HEK293T (cell line): ENCODE measurements around the gene TBC1D23.
"Not testable (repeated sequence)": the region's sequence is repeated elsewhere in the genome, so short reads cannot be mapped to it uniquely, and the experiment has no call there.

Experiments used
- CTCF ChIA-PET: fragments of 350-600 bp; formaldehyde crosslinking; extraction: SDS; loops from one replicate; lab custom pipeline; 2021; ENCODE audit warnings: antibody characterized with exemption, inconsistent platforms; lab: Yijun Ruan, JAX
- POLR2A ChIA-PET: fragments of 350-600 bp; formaldehyde crosslinking; extraction: SDS; loops from one replicate; lab custom pipeline; 2020; ENCODE audit warnings: antibody characterized with exemption, inconsistent platforms; lab: Yijun Ruan, JAX
- DNase-seq: peaks from one replicate; pipeline ENCODE4 v3.0.0; 2012; ENCODE audit warnings: mixed read lengths; ENCODE audit errors: extremely low spot score
- ARNT ChIP-seq: fragments of 450-650 bp; IDR thresholded peaks from 2 replicates; pipeline ENCODE4 v1.6.1; 2017; ENCODE audit warnings: mild to moderate bottlenecking
- BHLHE40 ChIP-seq: fragments of 450-650 bp; IDR thresholded peaks from 2 replicates; pipeline ENCODE4 v1.6.1; 2016; ENCODE audit warnings: mild to moderate bottlenecking, moderate library complexity, borderline replicate concordance
- CTBP1 ChIP-seq: fragments of 450-650 bp; IDR thresholded peaks from 2 replicates; pipeline ENCODE4 v1.6.1; 2016; ENCODE audit warnings: borderline replicate concordance
- ELF4 ChIP-seq: fragments of 450-650 bp; IDR thresholded peaks from 2 replicates; pipeline ENCODE4 v1.6.1; 2017; ENCODE audit warnings: antibody characterized with exemption
- FOXA1 ChIP-seq: fragments of 450-650 bp; IDR thresholded peaks from 2 replicates; pipeline ENCODE4 v1.6.1; 2016; ENCODE audit warnings: mild to moderate bottlenecking
- FOXK2 ChIP-seq: fragments of 450-650 bp; IDR thresholded peaks from 2 replicates; pipeline ENCODE4 v1.6.1; 2016; ENCODE audit warnings: mild to moderate bottlenecking
- FOXM1 ChIP-seq: fragments of 450-650 bp; IDR thresholded peaks from 2 replicates; pipeline ENCODE4 v1.6.1; 2017; ENCODE audit warnings: mild to moderate bottlenecking, borderline replicate concordance
- HDGF ChIP-seq: fragments of 450-650 bp; IDR thresholded peaks from 2 replicates; pipeline ENCODE4 v1.6.1; 2017; ENCODE audit warnings: antibody characterized with exemption, borderline replicate concordance
- L3MBTL2 ChIP-seq: fragments of 450-650 bp; conservative IDR thresholded peaks from 2 replicates; pipeline ENCODE4 v1.6.1; 2016; ENCODE audit warnings: mild to moderate bottlenecking
- LEF1 ChIP-seq: fragments of 450-650 bp; IDR thresholded peaks from 2 replicates; pipeline ENCODE4 v1.6.1; 2017; ENCODE audit warnings: mild to moderate bottlenecking, borderline replicate concordance
- NFRKB ChIP-seq: fragments of 450-650 bp; IDR thresholded peaks from 2 replicates; pipeline ENCODE4 v1.6.1; 2016; ENCODE audit warnings: mild to moderate bottlenecking, moderate library complexity
- SP1 ChIP-seq: fragments of 450-650 bp; IDR thresholded peaks from 2 replicates; pipeline ENCODE4 v1.6.1; 2017
- SUZ12 ChIP-seq: fragments of 450-650 bp; IDR thresholded peaks from 2 replicates; pipeline ENCODE4 v1.6.1; 2016; ENCODE audit warnings: mild to moderate bottlenecking
- TARDBP ChIP-seq: fragments of 450-650 bp; IDR thresholded peaks from 2 replicates; pipeline ENCODE4 v1.6.1; 2016
- ZNF384 ChIP-seq: fragments of 450-650 bp; IDR thresholded peaks from 2 replicates; pipeline ENCODE4 v1.6.1; 2016
- TF ChIP-seq, protein P1 (sequence below): fragments of 450-650 bp; IDR thresholded peaks from 2 replicates; pipeline ENCODE4 v1.6.1; 2016

Gene TBC1D23

GRCh38 chr3:100334488-100335351 lies 73.9 kb downstream of the TBC1D23 start, which contains the start of gene NIT2:
TSS of gene NIT2 (plus strand) at chr3:100334757. CDS start at chr3:100334792, 35 bp downstream.
- ChIA-PET POLR2A (interaction anchor here (0.8 to 3.4 kb wide), 6 partner anchors 9 to 158 kb away, joined by 3 to 16 read pairs (median 4); partner anchors contain the start of genes LNP1, TMEM45A and TOMM70), CTCF (interaction anchor here (0.9 kb wide), 1 partner anchor 128 kb away, joined by 4 read pairs; no protein-coding TSS in a partner anchor)
- peak; percentile 93 for DNase-seq
- peak; percentile 76; the same call in 1 of the 2 replicates for TF ChIP-seq LEF1
- no peak for TF ChIP-seq HDGF

GRCh38 chr3:100335434-100335833 lies 74.6 kb downstream of the TBC1D23 start:
- POLR2A ChIA-PET, result interaction anchor here (0.8 to 3.4 kb wide), 5 partner anchors 9 to 157 kb away, joined by 3 to 16 read pairs (median 3); partner anchors contain the start of genes LNP1, TMEM45A and TOMM70
- TF ChIP-seq, protein P1, sequence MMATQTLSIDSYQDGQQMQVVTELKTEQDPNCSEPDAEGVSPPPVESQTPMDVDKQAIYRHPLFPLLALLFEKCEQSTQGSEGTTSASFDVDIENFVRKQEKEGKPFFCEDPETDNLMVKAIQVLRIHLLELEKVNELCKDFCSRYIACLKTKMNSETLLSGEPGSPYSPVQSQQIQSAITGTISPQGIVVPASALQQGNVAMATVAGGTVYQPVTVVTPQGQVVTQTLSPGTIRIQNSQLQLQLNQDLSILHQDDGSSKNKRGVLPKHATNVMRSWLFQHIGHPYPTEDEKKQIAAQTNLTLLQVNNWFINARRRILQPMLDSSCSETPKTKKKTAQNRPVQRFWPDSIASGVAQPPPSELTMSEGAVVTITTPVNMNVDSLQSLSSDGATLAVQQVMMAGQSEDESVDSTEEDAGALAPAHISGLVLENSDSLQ, result peak; percentile 79
- TF ChIP-seq TARDBP, result no peak
- TF ChIP-seq SUZ12, result no peak
- DNase-seq, result peak; percentile 39
- CTCF ChIA-PET, result interaction anchor here (0.7 to 0.9 kb wide), 2 partner anchors 116 to 127 kb away, joined by 3 to 4 read pairs; no protein-coding TSS in a partner anchor

GRCh38 chr3:100336229-100336628 lies 75.4 kb downstream of the TBC1D23 start:
- DNase-seq, result not testable (repeated sequence)
- POLR2A ChIA-PET, result interaction anchor here (1.2 to 3.4 kb wide), 3 partner anchors 10 to 156 kb away, joined by 3 to 16 read pairs (median 6); partner anchors contain the start of genes LNP1, TMEM45A and TOMM70
- CTCF ChIA-PET, result interaction anchor here (0.6 kb wide), 1 partner anchor 583 kb away, joined by 3 read pairs; no protein-coding TSS in a partner anchor

- POLR2A ChIA-PET, result interaction anchor here (0.9 kb wide), 1 partner anchor 62 kb away, joined by 3 read pairs; the partner anchor contains the start of gene LNP1
- no peak for DNase-seq
- no peak for TF ChIP-seq SP1
- TF ChIP-seq BHLHE40, result no peak
- no peak for TF ChIP-seq ARNT
- no peak for TF ChIP-seq SUZ12
- no peak for TF ChIP-seq HDGF
- TF ChIP-seq TARDBP, result no peak
- no peak for TF ChIP-seq LEF1
- no peak for TF ChIP-seq ELF4
- no peak for TF ChIP-seq L3MBTL2
- no peak for TF ChIP-seq ZNF384
- TF ChIP-seq FOXK2, result no peak
- TF ChIP-seq, protein P1, result no peak
- TF ChIP-seq NFRKB, result no peak
- TF ChIP-seq CTBP1, result no peak
- TF ChIP-seq FOXM1, result no peak
- TF ChIP-seq FOXA1, result no peak
- CTCF ChIA-PET, result interaction anchor here (0.5 kb wide), 1 partner anchor 341 kb away, joined by 3 read pairs; no protein-coding TSS in a partner anchor
These were observed 78.1 kb downstream of the TBC1D23 start for GRCh38 chr3:100338911-100339310.

DNA sequence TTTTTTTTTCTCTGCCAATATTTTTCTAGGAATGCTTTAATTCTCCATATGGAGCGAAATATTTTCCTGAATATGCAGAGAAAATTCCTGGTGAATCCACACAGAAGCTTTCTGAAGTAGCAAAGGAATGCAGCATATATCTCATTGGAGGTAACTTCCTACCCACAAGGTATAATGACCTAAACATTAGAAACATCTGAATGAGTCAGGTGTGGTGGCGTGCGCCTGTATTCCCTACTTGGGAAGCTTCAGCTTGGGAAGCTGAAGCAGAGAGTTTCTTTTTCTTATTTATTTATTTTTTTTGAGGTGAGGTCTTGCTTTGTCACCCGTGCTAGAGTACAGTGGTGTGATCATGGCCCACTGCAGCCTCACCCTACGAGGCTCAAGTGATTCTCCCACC lies 79.0 kb downstream of the TBC1D23 start:
- POLR2A ChIA-PET, result no interaction called here
- DNase-seq, result no peak
- CTCF ChIA-PET, result no interaction called here
- TF ChIP-seq BHLHE40 (no peak), CTBP1 (no peak), SUZ12 (no peak), ELF4 (no peak)

DNA sequence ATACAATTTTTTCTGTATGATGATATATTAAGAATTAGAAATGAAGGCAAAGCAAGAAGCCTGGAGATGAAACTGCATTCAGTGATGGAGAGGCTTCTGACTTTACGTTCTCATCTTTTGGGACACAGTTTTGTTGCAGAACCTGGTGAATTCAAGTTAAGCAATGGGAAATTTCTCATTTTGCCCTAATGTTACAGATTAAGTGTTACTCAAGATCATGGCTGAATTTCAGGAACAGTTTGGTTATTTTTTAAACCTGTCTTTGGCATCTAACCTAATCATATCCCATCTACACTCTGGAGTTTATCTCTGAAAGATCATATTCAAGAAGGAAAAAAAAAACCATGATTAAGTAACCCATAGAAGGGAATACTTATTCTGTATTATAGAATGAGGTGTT lies 79.7 kb downstream of the TBC1D23 start:
- no peak for DNase-seq
- ChIA-PET CTCF (no interaction called here), POLR2A (no interaction called here)
- TF ChIP-seq FOXK2 (no peak), NFRKB (no peak), FOXM1 (no peak), SP1 (no peak), LEF1 (no peak), ARNT (no peak), ZNF384 (no peak), HDGF (no peak), L3MBTL2 (no peak), SUZ12 (no peak)
- TF ChIP-seq, protein P1, result no peak

DNA sequence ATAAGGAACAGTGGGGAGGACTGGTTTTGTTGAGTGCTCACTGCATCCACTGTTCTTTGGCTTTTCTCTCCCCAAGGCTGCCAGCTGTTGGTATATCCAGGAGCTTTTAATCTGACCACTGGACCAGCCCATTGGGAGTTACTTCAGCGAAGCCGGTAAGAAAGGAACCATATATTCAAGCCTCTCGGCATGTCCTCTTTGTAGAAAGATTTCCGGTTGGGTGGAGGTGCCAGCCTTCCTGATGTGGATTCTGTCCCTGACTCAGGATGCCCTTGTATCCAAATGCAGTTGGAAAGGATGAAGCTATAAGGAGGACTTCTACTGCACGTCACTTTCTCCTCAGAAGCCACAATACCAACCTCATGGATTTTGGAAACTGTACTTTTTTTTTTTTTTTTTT lies 87.9 kb downstream of the TBC1D23 start:
- POLR2A ChIA-PET, result no interaction called here
- DNase-seq, result no peak
- CTCF ChIA-PET, result no interaction called here
- no peak for TF ChIP-seq BHLHE40

DNA sequence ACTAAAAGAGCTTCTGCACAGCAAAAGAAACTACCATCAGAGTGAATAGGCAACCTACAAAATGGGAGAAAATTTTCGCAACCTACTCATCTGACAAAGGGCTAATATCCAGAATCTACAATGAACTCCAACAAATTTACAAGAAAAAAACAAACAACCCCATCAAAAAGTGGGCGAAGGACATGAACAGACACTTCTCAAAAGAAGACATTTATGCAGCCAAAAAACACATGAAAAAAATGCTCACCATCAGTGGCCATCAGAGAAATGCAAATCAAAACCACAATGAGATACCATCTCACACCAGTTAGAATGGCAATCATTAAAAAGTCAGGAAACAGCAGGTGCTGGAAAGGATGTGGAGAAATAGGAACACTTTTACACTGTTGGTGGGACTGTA lies 91.0 kb downstream of the TBC1D23 start:
- DNase-seq, POLR2A ChIA-PET, CTCF ChIA-PET: not testable (repeated sequence)
